ENCODE measurements around the gene DRAM1. TPM values are rescaled to one million over a fixed set of nuclear protein-coding genes. Genes with fewer than 3 reads are reported as not detected.

The DRAM1 gene
- total RNA-seq, 2 experiments from 2014 or later, result 4.0 TPM

DNA sequence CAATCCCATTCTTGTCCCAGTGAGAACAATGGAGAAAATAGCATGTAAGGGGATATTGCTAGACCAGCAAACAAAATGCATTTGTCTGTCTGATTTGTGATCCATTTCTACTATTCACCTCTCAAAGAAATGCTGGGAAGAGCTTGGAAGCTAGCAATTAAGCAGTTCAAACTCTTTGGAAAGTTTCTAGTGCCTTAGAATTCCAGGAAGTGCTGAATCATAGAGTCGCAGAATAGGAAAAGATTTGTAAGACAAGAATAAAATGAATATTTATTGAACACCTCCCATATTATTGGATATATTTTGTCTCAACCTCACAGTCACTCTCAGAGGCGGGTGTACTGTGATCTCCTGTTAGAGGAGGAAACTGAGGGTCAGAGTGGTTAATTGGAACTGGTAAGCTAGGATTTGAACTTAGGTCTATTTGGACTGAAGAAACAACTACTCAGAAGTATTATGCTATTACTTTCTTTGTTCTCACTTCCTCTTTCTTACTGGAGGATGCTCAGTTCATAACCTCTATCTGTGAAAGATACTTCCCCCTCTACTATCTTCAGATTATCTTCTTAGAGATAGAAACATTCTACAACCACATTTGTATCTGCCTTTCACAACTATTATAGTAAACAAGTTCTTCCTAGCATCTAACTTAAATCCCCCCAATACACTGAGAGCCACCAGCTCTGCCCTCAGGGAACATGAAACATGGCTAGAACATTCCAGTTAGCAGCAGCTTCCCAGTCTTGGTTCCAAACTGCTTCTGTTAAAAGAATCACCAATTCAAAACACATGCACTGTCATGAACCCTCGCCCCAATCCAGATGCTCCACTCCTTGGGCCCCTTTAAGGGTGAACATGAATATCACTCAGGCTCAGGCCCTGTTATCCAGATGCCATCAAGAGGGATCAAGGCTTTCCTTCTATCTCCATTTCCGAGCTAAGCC, 64.2 kb downstream of the DRAM1 start:
- ChIA-PET POLR2A (no interaction called here), CTCF (interaction anchor here (0.9 to 1.5 kb wide), 4 partner anchors 8 to 761 kb away, joined by 3 to 7 read pairs (median 4); no protein-coding TSS in a partner anchor)
- Mint-ChIP-seq H3K36me3 (ENCODE audit: low read depth) (no peaks in the 10 kb centered on the region), H3K27ac (no peak overlapping the region), H3K4me1 (peaks cover 20% of the 10 kb centered on the region), H3K4me3 (no peak overlapping the region), H3K9me3 (no peaks in the 10 kb centered on the region), H3K27me3 (peaks cover 2% of the 10 kb centered on the region)
- DNase-seq, result no peak

DNA sequence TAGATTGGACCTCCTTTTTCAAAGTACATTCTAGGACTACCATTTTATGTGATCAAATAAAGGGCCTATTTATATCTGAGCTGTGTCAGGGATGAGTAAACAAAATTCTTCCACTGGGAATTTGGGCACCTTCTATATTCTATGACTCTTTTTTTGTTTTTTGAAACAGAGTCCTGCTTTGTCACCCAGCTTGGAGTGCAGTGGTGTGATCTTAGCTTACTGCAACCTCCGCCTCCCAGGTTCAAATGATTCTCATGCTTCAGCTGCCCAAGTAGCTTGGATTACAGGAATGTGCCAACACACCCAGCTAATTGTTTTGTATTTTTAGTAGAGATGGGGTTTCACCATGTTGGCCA, 64.8 kb downstream of the DRAM1 start:
- Mint-ChIP-seq H3K9me3 (no peaks in the 10 kb centered on the region), H3K4me3 (no peak overlapping the region), H3K36me3 (ENCODE audit: low read depth) (no peaks in the 10 kb centered on the region), H3K27me3 (peaks cover 2% of the 10 kb centered on the region), H3K4me1 (peaks cover 13% of the 10 kb centered on the region), H3K27ac (no peak overlapping the region)
- ChIA-PET CTCF (interaction anchor here (0.6 to 1.5 kb wide), 6 partner anchors 9 to 760 kb away, joined by 3 to 7 read pairs (median 4); no protein-coding TSS in a partner anchor), POLR2A (no interaction called here)
- no peak for DNase-seq

DNA sequence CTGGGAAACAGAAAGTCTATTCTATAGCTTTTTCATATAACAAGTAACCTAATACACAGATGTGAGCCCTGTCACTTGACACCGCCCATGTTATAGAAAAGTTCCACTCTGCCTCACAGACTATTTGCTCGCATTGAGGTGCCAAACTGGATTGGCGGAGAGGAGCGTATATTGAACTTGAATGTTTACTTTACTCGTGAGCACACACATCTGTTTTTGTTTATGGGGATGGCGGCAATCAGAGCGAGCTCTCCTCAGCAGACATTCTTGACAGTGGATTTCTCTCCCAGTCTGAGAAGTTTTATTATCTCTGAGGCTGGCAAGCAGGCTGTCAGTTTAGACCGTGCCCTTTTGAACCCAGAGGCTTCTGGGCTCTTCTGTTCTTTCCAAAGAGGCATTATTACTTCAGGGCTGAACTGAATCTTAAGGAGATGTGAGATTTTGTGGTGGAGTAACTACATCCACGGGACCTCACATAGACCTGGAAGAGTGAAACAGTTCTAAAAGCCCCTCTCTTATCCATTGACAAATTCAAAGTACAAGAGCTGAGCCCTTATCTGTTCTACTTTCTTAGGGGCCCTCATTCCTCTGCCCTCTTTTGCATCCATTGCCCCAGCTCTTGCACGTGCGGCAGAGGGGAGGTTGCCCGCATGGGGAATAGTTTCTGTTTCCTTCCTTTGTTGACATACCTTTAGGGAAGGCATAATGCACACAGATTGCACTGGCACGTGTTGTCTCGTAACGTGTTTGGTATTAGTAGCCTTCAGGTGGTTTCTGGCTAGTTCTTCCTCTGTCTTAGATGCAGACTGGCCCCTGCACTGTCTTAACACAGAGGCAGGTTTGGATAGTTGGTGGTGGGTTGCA, 68.2 kb downstream of the DRAM1 start:
- no peaks in the 10 kb centered on the region for H3K9me3 Mint-ChIP-seq
- no peak overlapping the region for H3K27ac Mint-ChIP-seq
- ChIA-PET POLR2A (no interaction called here), CTCF (interaction anchor here (0.5 to 1.1 kb wide), 2 partner anchors 539 to 797 kb away, joined by 3 to 5 read pairs; no protein-coding TSS in a partner anchor)
- peaks cover 16% of the 10 kb centered on the region for H3K4me1 Mint-ChIP-seq
- no peaks in the 10 kb centered on the region for H3K36me3 Mint-ChIP-seq (ENCODE audit: low read depth)
- DNase-seq, result no peak
- H3K27me3 Mint-ChIP-seq, result no peaks in the 10 kb centered on the region
- H3K4me3 Mint-ChIP-seq, result no peak overlapping the region

DNA sequence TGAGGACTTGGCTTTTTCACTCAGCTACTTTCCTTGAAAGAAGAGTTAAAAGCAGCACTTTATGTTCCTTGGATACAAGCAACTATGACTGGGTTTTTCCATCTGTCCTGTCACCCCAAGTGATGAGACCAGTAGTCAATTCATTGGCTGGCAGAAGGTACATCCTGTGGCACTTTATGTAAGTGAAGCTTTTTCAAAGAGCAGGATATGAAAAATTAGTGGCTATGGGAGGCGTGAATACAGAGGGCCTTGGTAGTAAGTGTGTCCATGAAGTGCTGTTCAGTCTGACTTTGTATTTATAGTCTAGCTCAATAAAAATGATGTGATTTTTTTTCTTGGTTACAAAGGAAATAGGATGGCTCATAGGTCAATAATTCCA, 68.8 kb downstream of the DRAM1 start:
- H3K27me3 Mint-ChIP-seq, result no peaks in the 10 kb centered on the region
- no peaks in the 10 kb centered on the region for H3K36me3 Mint-ChIP-seq (ENCODE audit: low read depth)
- no peak for DNase-seq
- ChIA-PET CTCF (interaction anchor here (0.5 kb wide), 1 partner anchor 796 kb away, joined by 3 read pairs; no protein-coding TSS in a partner anchor), POLR2A (no interaction called here)
- no peak overlapping the region for H3K4me3 Mint-ChIP-seq
- no peaks in the 10 kb centered on the region for H3K9me3 Mint-ChIP-seq
- H3K27ac Mint-ChIP-seq, result no peak overlapping the region
- H3K4me1 Mint-ChIP-seq, result peaks cover 21% of the 10 kb centered on the region

DNA sequence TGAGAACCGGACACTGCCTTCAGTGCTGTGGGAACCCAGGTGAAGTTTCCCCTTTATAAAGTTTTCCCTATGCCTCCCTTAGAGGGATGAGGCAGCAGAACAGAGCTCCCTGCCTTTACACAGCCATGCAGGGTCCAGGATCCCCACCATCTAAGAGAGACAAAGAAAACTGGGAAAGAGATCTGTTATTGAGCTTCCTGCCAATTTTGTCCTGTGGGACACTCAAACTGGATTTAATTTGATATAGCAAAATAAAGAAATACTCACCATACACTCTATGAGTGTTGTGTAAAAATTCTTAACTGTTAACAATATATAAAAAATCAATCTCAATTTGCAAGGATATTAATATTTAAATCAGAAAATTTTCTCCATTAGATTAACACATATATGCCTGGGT, 69.9 kb downstream of the DRAM1 start:
- Mint-ChIP-seq H3K27ac (no peak overlapping the region), H3K4me1 (peaks cover 22% of the 10 kb centered on the region), H3K36me3 (ENCODE audit: low read depth) (no peaks in the 10 kb centered on the region), H3K9me3 (peaks cover 6% of the 10 kb centered on the region), H3K4me3 (no peak overlapping the region), H3K27me3 (no peaks in the 10 kb centered on the region)
- no peak for DNase-seq
- POLR2A ChIA-PET, result no interaction called here
- CTCF ChIA-PET, result no interaction called here

DNA sequence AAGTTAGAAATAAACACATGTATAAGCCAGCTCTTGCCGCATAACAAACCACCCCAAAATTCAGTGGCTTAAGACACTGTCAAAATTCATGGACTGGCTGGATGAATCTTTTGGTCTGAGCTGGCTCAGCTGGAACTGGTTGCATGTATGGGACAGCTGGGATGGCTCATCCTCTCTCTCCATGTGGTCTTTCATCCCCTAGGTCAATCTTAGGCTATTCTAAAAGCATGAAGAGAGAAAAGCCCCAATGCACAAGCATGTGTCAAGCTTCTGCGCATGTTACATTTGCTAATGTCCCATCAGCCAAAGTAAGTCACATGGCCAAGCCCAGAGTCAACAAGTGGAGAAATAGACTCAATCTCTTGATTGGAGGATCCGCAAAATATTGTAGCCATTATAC, 71.0 kb downstream of the DRAM1 start:
- Mint-ChIP-seq H3K4me1 (peaks cover 22% of the 10 kb centered on the region), H3K9me3 (peaks cover 6% of the 10 kb centered on the region), H3K36me3 (ENCODE audit: low read depth) (no peaks in the 10 kb centered on the region), H3K4me3 (no peak overlapping the region), H3K27me3 (no peaks in the 10 kb centered on the region), H3K27ac (no peak overlapping the region)
- DNase-seq, result no peak
- POLR2A ChIA-PET, result no interaction called here
- CTCF ChIA-PET, result interaction anchor here (0.6 to 1.4 kb wide), 2 partner anchors 8 to 536 kb away, joined by 3 read pairs; no protein-coding TSS in a partner anchor

DNA sequence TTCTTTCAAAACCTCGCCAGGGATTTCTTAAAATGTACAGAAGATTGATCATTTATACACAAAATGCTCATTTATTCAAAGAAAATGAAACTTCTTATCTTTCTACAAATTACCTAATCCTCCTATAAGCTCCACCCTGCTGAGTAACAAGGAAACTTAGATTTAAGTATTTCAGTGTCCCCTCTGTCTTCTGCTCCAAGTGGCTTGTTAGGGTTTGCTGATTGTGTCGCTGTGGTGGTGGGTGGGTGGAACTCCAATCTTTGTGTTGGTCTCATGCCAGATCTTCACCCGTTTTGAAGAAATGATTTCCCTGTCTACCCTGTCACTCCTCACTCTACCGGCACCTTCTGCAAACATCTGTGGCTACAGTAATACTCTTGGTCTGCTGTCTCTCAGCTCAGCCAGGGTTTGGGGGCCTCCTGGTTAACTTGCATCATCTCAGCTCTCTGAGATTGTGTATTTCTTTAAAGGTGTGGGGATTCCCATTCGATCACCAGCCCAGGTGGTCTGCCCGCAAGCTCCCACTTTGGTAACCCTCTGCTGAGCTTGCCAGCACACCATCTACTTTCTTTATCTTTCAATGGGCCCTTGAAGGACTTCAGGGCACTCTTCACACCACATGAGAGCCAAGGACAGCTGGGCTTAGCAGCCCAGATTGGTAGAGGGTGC, 73.8 kb downstream of the DRAM1 start:
- Mint-ChIP-seq H3K4me1 (peaks cover 22% of the 10 kb centered on the region), H3K36me3 (ENCODE audit: low read depth) (no peaks in the 10 kb centered on the region), H3K9me3 (peaks cover 6% of the 10 kb centered on the region), H3K27ac (peak overlapping the region; percentile 24), H3K4me3 (no peak overlapping the region), H3K27me3 (no peaks in the 10 kb centered on the region)
- CTCF ChIA-PET, result interaction anchor here (0.5 kb wide), 1 partner anchor 140 kb away, joined by 3 read pairs; no protein-coding TSS in a partner anchor
- DNase-seq, result no peak
- POLR2A ChIA-PET, result interaction anchor here (1.2 kb wide), 1 partner anchor 111 kb away, joined by 3 read pairs; the partner anchor contains the start of gene WASHC3

DNA sequence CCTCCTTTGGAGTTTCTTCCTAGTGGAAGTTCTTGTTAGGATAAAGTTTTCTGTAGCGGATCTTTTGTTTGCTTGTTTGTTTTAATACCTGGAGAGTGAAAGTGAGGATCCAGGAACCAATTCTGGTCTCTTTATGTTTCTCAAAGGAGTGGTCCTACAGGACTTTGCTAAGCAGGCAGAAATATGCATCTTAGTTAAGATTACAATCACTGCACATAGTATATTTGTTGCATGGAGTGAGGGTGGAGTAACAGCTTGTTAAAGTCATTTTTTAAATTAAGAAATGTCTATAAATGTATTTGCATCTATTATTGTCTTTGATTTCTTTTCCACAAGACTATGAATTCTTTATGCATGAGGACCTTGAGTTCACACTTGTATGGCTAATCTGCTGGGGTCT, 76.7 kb downstream of the DRAM1 start:
- Mint-ChIP-seq H3K27me3 (no peaks in the 10 kb centered on the region), H3K4me1 (peaks cover 22% of the 10 kb centered on the region), H3K36me3 (ENCODE audit: low read depth) (no peaks in the 10 kb centered on the region), H3K27ac (no peak overlapping the region), H3K9me3 (peaks cover 6% of the 10 kb centered on the region), H3K4me3 (no peak overlapping the region)
- no peak for DNase-seq
- POLR2A ChIA-PET, result no interaction called here
- CTCF ChIA-PET, result no interaction called here

DNA sequence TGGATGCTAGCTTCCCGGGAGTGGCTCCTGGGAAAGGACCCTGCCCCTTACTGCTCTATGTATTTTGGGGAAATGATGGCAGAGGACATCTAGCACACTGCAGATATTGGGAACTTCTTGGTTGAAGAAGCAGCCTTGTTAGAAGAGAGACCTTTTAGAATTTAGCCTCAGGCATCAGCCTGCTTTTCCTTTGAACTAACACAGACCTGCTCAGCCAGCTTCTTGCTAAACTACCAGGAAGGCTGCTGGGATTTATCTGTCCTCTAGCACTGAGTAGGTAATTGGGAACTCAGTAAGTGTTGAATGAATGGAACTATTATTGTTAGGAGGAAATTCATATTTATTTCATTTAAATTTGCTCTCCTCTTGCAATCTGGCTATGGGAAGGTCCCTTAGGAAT, 77.3 kb downstream of the DRAM1 start:
- Mint-ChIP-seq H3K27ac (no peak overlapping the region), H3K4me3 (no peak overlapping the region), H3K36me3 (ENCODE audit: low read depth) (no peaks in the 10 kb centered on the region), H3K4me1 (peaks cover 22% of the 10 kb centered on the region), H3K9me3 (peaks cover 6% of the 10 kb centered on the region), H3K27me3 (no peaks in the 10 kb centered on the region)
- DNase-seq, result no peak
- ChIA-PET POLR2A (no interaction called here), CTCF (no interaction called here)

DNA sequence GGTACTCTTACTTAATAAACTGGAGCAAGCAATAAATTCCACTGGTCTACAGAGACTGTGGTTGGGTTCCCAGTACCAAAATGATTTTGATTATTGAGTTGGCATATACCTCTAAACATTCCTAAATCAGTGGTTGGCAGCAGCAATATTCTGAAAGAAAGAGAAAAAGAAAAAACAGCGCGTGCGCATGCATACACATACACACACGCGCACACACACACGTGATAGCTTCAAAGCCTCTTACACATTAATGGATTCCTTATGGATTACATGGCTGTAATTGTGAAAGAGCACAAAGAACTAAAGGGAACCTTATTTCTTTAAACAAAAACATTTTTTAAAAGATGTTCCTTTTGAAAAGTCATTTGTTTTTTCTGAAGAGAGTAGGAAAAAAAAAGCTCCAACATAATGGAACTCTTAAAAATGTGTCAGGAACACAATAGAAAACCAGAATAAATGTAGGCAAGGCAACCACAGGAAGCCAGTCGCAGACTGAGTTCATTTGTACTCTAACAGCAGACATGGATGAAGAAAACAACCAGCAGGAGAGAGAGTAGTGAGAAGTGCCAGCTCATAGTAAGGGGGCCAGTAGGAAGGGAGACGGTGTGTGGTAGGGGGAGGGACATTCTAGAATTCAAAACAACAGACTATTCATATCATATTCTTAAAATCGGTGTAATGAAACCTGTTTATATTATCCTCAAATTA, 80.0 kb downstream of the DRAM1 start:
- Mint-ChIP-seq H3K27ac (no peak overlapping the region), H3K36me3 (ENCODE audit: low read depth) (no peaks in the 10 kb centered on the region), H3K27me3 (no peaks in the 10 kb centered on the region), H3K9me3 (no peaks in the 10 kb centered on the region), H3K4me3 (no peak overlapping the region), H3K4me1 (no peaks in the 10 kb centered on the region)
- ChIA-PET CTCF (no interaction called here), POLR2A (no interaction called here)
- no peak for DNase-seq

DNA sequence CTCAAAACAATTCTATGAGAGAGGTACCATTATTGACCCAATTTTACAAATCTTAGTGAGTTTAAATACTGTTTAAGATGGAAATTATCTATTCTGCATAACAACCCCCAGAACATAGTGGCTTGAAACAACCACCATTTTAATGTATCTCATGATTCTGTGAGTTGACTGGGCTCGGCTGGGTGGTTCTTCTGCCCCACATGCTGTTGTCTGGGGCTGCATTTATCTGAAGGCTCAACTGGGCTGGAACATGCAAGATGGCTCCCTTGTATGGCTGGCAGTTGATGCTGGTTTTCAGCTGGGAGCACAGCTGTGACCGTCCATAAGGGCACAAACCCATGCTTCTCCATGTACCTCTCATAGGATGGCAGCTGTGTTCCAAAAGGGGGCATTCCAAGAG, 82.2 kb downstream of the DRAM1 start:
- Mint-ChIP-seq H3K36me3 (ENCODE audit: low read depth) (no peaks in the 10 kb centered on the region), H3K9me3 (no peaks in the 10 kb centered on the region), H3K27ac (no peak overlapping the region), H3K4me1 (no peaks in the 10 kb centered on the region), H3K4me3 (no peak overlapping the region), H3K27me3 (no peaks in the 10 kb centered on the region)
- no peak for DNase-seq
- ChIA-PET POLR2A (no interaction called here), CTCF (no interaction called here)

DNA sequence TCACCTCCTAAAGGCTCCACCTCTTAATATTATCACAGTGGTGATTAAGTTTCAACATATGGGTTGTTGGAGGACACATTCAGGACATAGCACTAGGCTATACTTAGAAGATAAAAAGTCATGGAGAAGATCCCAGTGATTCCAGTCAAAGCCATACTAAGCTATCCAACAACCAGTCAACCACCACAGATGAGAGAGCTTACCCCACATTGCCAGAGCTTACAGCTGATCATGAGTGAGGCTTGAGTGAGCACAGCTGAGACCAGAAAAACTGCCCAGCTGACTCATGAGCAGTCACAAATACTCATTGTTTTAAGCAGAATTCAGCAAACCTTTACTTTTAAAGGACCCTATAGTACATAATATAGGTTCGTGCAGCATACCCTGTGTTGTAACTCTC, 85.1 kb downstream of the DRAM1 start:
- H3K27me3 Mint-ChIP-seq, result no peaks in the 10 kb centered on the region
- no peak overlapping the region for H3K4me3 Mint-ChIP-seq
- H3K4me1 Mint-ChIP-seq, result peaks cover 4% of the 10 kb centered on the region
- no peak overlapping the region for H3K27ac Mint-ChIP-seq
- H3K36me3 Mint-ChIP-seq (ENCODE audit: low read depth), result no peaks in the 10 kb centered on the region
- no peak for DNase-seq
- POLR2A ChIA-PET, result no interaction called here
- CTCF ChIA-PET, result interaction anchor here (0.8 kb wide), 1 partner anchor 340 kb away, joined by 3 read pairs; no protein-coding TSS in a partner anchor
- H3K9me3 Mint-ChIP-seq, result no peaks in the 10 kb centered on the region

Data from activated CD4-positive, alpha-beta memory T cell treated with anti-CD3 and anti-CD28 coated beads, Interleukin-2, amount 10 ng/mL, durations not matched to agents 7 days and 5 days (primary cell).